Measurements from ENCODE around the gene CNTN4. TPM values are rescaled to one million over a fixed set of nuclear protein-coding genes. Genes with fewer than 3 reads are reported as not detected.

CNTN4 gene
- total RNA-seq, 4 donors from 2014 or later, result 33.6 to 112 (median 53.1) TPM

GRCh38 chr3:2354702-2355101 lies 256.0 kb downstream of the CNTN4 start:
- WGBS, 2 donors, result 6 to 30% methylated on average over 1 of the region's 1 CpG
- Histone ChIP-seq H3K9me3 (no peaks in the 10 kb centered on the region), H3K4me3 (replicated peaks in 1 of 3) (no peak overlapping the region), H3K27me3 (no peaks in the 10 kb centered on the region), H3K36me3 (no peaks in the 10 kb centered on the region), H3K4me1 (no peaks in the 10 kb centered on the region), H3K27ac (no peak overlapping the region)
- intact Hi-C loops (cut with DNase I), result no loop called here
- no peak for DNase-seq
- TF ChIP-seq CTCF (IDR thresholded peaks at IDR 0.05) (no peak), POLR2A (IDR thresholded peaks at IDR 0.05) (no peak)

- intact Hi-C loops (cut with DNase I), result no loop called here
- no peaks in the 10 kb centered on the region for H3K9me3 ChIP-seq
- no peak for TF ChIP-seq CTCF (IDR thresholded peaks at IDR 0.05)
- H3K4me1 ChIP-seq, result no peaks in the 10 kb centered on the region
- no peak for DNase-seq
- H3K27ac ChIP-seq, result no peak overlapping the region
- 88 to 91% methylated on average over 3 of the region's 3 CpGs for WGBS, 2 donors
- no peaks in the 10 kb centered on the region for H3K27me3 ChIP-seq
- no peaks in the 10 kb centered on the region for H3K36me3 ChIP-seq
- no peak overlapping the region for H3K4me3 ChIP-seq (replicated peaks in 1 of 3)
These were observed 257.8 kb downstream of the CNTN4 start for GRCh38 chr3:2356298-2356950.

- no peak overlapping the region for H3K4me3 ChIP-seq (replicated peaks in 1 of 3)
- H3K27me3 ChIP-seq, result no peaks in the 10 kb centered on the region
- intact Hi-C loops (cut with DNase I), result no loop called here
- no peak for DNase-seq
- TF ChIP-seq POLR2A (IDR thresholded peaks at IDR 0.05) (no peak), CTCF (IDR thresholded peaks at IDR 0.05) (no peak)
- no peaks in the 10 kb centered on the region for H3K9me3 ChIP-seq
- H3K36me3 ChIP-seq, result no peaks in the 10 kb centered on the region
- WGBS, 2 donors, result 93 to 97% methylated on average over 2 of the region's 2 CpGs
- H3K4me1 ChIP-seq, result no peaks in the 10 kb centered on the region
- no peak overlapping the region for H3K27ac ChIP-seq
These were observed 262.1 kb downstream of the CNTN4 start for GRCh38 chr3:2360815-2361214.

- Histone ChIP-seq H3K27me3 (no peaks in the 10 kb centered on the region), H3K27ac (no peak overlapping the region), H3K9me3 (no peaks in the 10 kb centered on the region), H3K4me3 (replicated peaks in 1 of 3) (no peak overlapping the region), H3K36me3 (no peaks in the 10 kb centered on the region), H3K4me1 (no peaks in the 10 kb centered on the region)
- intact Hi-C loops (cut with DNase I), result no loop called here
- no peak for DNase-seq
- 95 to 100% methylated on average over 6 of the region's 6 CpGs for WGBS, 2 donors
- TF ChIP-seq POLR2A (IDR thresholded peaks at IDR 0.05), result no peak
- TF ChIP-seq CTCF (IDR thresholded peaks at IDR 0.05), result no peak
These were observed 263.5 kb downstream of the CNTN4 start for GRCh38 chr3:2362122-2362521.

GRCh38 chr3:2363854-2364253 lies 265.2 kb downstream of the CNTN4 start:
- no peaks in the 10 kb centered on the region for H3K9me3 ChIP-seq
- H3K27ac ChIP-seq, result no peak overlapping the region
- TF ChIP-seq POLR2A (IDR thresholded peaks at IDR 0.05) (no peak), CTCF (IDR thresholded peaks at IDR 0.05) (no peak)
- H3K4me3 ChIP-seq (replicated peaks in 1 of 3), result no peak overlapping the region
- H3K4me1 ChIP-seq, result no peaks in the 10 kb centered on the region
- 81 to 83% methylated on average over 2 of the region's 2 CpGs for WGBS, 2 donors
- intact Hi-C loops (cut with DNase I), result no loop called here
- no peaks in the 10 kb centered on the region for H3K27me3 ChIP-seq
- no peaks in the 10 kb centered on the region for H3K36me3 ChIP-seq
- DNase-seq, result no peak
